Activated CD8-positive, alpha-beta memory T cell treated with anti-CD3 and anti-CD28 coated beads, Interleukin-2, amount 50 U/mL, for 48 hours (primary cell): ENCODE data around the gene SMARCAL1.
"Not testable (repeated sequence)": the region's sequence is repeated elsewhere in the genome, so short reads cannot be mapped to it uniquely, and the experiment has no call there.

ENCODE experiments used
- DNase-seq: peaks from one replicate; pipeline ENCODE4 v3.0.0-alpha.2; 2020

SMARCAL1 gene

DNA sequence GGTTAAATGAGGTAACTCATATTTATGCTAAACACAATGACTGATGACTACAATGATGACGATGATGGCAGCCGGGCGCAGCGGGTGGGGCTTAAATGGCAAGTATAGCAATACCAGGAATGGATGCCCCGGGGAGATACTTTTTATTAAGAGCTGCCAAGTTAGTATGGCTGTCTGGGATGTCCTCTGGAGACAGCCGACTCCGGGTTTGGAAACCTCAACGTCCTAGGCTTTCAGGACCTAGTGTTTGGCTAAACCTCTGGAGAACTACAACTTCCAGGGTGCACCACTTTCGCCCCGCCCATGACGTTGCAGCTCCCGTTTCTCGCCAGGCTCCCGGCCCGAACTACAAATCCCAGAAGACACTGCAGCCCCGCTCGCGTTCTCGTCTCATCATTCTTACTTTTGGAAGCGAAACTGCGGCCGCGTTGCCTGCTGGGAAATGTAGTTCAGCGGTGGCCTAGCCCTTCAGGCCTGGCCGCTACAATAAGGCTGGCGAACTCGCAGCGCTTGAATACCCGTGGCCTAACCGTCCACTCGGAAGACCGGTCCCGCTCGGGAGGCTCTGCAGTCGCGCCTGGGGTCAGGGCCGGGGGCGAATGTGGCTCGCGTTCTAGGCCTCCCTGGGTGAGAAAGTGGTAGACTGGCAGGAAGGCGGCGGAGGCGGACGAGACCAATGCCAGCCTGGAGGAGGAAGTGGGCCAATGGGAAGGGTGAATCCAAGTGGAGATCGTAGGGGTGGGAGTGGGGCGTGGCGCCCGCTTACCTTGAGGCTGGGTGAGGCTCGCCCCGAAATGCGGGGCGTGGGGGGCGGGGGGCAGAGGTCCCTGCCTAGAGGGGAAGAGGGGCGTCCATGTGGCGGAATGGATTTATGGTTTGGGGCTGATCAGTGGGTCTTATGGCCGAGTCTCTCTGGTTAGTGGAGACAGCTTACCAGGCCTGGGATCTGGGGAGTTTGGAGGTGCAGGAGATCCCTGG is at the start of gene SMARCAL1:
Gene SMARCAL1 (plus strand): TSS at position 463 of the 978 bp plus-strand sequence. CDS start 2,221 bp downstream, outside the sequence.
- DNase-seq, result peak; percentile 97

GRCh38 chr2:216362730-216363129 is 49.6 kb upstream of the SMARCAL1 start:
- DNase-seq, result no peak

GRCh38 chr2:216363221-216363620 is 49.1 kb upstream of the SMARCAL1 start:
- DNase-seq, result no peak

DNA sequence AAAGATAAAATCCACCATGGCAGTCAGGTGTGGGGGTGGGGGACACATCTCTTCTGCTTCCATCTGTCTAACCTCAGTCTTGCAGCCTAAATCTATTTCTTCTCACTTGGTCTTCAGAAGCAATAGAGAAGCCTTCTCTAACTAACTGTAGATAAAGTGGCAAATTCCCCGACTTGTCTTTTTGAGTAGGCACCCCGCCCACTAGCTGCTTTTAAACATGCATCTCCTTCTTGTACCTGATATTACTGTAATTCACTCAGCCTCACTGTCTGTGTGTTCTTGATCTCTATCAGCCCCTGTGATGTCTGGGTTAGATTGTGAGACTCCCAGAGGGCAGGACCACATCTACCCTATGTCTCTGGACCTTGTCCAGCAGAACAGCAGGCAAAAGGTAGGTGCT is 46.8 kb upstream of the SMARCAL1 start:
- DNase-seq, result no peak

- no peak for DNase-seq
These were observed 45.4 kb upstream of the SMARCAL1 start for GRCh38 chr2:216366777-216367471.

DNA sequence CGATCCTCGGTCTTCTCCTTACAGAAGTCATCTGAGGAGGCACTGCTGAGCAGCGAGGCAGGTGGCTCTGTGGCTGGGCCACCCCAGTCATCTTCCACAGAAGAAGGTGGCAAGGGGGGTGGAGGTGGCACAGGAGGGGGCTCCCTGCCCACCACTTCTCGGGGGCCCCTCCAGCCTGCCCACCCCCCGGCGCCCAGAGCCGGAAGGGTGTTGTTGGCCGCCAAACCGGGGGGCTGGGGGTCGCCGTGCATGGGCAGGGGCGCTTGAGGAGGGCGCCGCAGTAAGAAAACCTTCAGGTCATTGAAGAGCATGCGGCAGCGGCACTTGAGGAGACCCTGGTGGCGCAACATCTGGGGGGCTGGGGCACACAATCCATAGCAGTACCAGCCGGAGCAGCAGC is 42.5 kb upstream of the SMARCAL1 start:
- no peak for DNase-seq

DNA sequence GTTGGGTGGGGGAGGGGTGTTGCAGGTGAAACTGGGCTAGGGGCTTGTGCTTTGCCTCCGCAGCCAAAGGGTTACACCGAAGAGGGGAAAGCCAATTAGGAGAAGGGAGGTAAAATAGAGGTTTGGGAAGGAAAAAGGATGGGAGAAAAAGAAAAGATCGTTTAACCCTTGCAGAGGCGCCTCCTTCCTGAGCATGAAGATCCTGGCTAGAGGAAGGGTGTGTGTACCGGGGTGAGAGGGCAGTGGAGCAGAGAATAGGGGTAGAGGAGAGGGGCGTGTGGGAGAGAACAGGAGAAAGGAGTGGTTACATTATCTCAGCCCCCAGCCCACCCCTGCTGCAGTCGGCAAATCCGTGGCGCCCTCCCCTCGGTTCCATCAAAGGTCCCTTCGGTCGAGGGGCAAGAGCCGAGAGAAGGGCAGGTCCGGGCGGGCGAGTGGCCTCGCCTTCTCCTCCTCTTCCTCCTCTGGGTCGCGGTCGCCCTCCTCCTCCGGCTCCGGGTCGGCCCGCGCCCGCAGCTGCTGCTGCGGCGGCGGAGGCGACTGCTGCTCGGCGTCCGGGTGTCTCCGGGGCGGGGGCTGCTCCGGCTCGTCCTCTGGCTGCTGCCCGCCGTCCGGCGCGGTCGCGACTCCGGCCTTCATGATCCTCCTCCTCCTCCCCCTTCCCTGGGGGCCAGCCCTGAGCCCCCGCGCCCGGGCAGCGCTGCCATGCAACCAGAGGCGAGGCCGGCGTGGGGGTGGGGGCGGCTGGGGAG is 41.1 kb upstream of the SMARCAL1 start:
- no peak for DNase-seq

DNA sequence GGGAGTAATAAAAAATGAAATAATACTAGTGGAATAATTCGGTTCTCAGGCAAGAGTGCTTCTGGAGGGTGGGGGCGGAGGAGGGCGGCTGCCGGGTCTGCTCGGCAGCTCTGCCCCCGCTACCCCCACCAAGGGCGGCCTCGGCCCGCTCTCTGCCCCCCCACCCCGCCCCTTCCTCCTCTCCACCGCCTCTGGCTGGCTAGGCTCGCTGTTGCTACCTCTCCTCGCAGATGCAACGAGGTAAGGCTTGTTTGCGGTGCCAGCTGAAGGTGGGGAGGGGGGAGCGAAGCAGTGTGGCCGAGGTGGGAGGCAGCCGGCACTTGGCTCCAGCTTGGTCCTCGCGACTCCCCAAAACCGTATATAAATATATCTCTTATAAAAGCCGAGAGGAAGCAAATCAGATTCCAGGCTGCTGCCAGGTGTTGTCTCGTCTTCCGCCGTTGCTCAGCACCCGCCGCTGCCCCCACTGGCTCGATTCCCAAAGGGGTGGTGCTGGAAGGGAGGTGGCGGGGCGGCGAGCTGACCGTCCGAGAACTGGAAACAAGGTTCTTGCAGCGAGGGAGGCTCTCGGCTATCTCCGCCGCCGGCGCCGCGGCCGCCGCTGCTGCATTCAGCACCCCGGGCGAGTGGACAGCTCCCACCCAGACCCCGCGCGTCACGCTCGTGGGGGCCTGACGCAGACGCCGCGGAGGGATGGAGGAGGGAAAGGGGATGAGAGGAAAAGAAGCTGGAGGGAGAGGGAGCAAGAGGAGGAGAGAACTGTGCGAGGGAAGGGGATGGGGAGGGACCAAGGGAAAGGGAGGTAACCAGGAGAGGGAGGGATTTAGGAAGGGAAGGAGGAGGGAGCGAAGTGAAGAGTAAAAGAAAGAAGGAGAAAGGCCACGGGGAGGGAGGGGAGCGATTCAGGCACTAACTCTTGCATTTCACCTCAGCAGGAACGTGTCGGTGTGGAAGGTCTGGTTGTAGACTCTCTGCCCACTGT is 40.3 kb upstream of the SMARCAL1 start, which contains the start of gene MARCHF4:
Gene MARCHF4 (minus strand): TSS at position 763 of the 982 bp plus-strand sequence. CDS start 2,223 bp downstream, outside the sequence.
- peak; percentile 91 for DNase-seq

DNA sequence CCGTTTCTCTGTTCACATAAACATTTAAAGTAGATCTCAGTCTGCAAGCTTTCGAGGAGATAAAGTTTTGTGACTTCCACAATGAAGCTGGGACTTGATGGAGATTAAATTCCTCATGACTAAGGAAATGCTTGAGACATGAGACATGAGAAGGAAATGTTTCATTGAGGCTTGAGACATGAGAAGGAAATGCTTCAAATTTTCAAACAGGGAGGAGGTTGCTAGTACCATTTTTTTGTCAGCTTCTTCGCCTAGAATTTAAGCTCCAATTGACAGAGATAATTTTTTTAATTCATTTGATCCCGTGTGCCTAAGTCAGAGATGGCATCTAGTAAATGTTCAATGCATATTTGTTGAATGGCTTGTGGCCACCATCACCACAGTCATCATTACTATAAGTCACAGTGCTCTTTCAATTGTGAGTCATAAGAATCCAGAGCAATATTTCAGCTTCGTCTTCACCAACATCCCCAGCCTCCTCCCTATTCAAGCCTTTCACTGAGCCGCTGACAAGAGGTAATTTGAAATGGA is 39.5 kb upstream of the SMARCAL1 start:
- DNase-seq, result no peak

DNA sequence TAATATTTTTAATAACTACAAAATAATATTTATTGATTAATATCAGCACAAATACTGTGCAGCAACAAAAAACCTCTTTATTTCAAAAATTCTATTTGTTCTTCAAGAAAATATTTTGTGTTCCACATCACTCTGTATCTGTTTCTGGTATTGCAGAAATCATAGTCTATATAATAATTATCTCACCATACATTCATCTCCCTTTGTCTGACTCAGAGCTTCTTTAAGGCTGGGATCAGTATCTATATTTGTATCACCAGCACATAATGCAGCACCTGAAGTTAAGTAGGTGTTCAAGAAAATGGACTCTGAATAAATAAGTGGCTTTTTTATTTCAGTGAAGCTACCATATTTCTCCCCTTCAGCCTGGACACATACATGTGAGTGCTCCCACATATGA is 38.4 kb upstream of the SMARCAL1 start:
- DNase-seq, result no peak

- DNase-seq, result no peak
These were observed 37.0 kb upstream of the SMARCAL1 start for GRCh38 chr2:216375286-216375685.

GRCh38 chr2:216379977-216380376 is 32.3 kb upstream of the SMARCAL1 start:
- no peak for DNase-seq

DNA sequence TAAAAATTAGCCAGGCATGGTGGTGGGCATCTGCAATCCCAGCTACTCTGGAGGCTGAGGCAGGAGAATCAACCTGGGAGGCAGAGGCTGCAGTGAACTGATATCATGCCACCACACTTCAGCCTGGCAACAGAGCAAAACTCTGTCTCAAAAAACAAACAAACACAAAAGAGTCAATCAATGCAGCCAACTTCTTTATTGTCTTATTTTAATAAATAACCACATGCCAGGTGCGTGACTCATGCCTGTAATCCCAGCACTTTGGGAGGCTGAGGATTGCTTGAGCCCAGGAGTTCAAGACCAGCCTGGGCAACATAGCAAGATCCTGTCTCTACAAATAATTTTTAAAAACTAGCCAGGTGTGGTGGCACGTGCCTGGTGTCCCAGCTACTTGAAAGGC is 27.9 kb upstream of the SMARCAL1 start:
- DNase-seq, result not testable (repeated sequence)

DNA sequence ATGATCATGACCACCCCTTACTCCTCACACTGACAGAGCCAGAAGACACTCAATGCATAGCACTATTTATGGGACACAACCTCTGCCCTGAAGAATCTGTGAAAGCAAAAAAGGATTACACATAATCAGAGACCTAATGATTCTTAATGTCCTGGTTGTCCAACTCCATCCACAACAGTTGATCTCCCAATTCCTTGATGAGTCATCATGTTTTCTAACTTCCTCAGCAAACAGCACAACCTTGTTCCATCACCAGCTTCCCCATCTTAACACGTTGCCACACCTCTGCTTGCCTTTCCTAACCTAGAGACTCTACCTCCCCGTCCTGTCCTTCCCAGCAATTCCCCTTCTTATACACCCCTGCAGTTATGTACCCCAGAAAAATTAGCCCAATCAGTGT is 26.8 kb upstream of the SMARCAL1 start:
- no peak for DNase-seq

DNA sequence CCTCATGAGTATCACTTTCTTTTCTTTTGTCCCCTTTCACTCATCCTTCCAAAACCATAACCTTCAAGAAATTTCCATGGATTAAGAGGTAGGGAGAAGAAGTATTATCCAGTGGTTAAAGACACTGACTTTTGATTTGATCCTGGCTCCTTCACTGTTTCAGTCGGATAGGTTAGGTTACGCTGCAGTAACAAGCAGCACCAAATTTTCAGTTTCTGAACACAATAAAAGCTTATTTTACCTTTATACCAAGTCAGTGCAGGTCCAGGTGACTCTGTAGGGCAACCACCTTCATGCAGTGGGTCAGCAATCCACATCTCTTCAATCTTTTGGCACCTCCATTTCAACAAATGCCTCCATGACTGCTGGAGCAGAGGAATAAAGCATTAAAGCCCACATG is 25.0 kb upstream of the SMARCAL1 start:
- DNase-seq, result no peak

- DNase-seq, result no peak
These were observed 24.0 kb upstream of the SMARCAL1 start for GRCh38 chr2:216388046-216388884.

DNA sequence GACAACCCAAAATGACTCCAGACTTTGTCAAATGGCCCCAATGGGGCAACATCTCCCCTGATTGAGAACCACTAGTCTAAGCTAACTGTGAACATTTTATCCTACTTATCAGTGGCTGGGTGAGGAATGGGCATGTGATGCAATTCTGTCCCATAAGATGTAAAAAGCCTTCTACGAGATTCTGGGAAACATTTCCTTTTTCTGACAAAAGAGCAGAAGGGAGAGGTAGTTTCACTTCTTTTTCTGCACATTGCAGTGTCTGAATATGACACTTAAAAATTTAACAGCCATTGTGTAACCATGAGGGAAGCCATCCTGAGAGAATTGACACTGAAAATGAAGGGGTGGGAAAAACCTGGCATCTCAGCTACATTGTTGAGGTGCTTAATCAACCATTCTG is 22.7 kb upstream of the SMARCAL1 start:
- no peak for DNase-seq

GRCh38 chr2:216391401-216391800 is 20.9 kb upstream of the SMARCAL1 start:
- no peak for DNase-seq

GRCh38 chr2:216392018-216392562 is 20.2 kb upstream of the SMARCAL1 start:
- DNase-seq, result no peak
